Activated CD8-positive, alpha-beta memory T cell treated with anti-CD3 and anti-CD28 coated beads, Interleukin-2, amount 50 U/mL, for 1 hour (primary cell): ENCODE measurements around the gene ADIPOQ.
"Not testable (repeated sequence)": the region's sequence is repeated elsewhere in the genome, so short reads cannot be mapped to it uniquely, and the experiment has no call there.

Source experiments
- DNase-seq: peaks from one replicate; pipeline ENCODE4 v3.0.0-alpha.2; 2020; ENCODE audit errors: extremely low read depth

Gene ADIPOQ

GRCh38 chr3:186901135-186901734 is 58.7 kb downstream of the ADIPOQ start:
- no peak for DNase-seq

GRCh38 chr3:186902154-186902553 is 59.6 kb downstream of the ADIPOQ start:
- DNase-seq, result no peak

- no peak for DNase-seq
Measured at GRCh38 chr3:186902713-186903112, 60.2 kb downstream of the ADIPOQ start.

DNA sequence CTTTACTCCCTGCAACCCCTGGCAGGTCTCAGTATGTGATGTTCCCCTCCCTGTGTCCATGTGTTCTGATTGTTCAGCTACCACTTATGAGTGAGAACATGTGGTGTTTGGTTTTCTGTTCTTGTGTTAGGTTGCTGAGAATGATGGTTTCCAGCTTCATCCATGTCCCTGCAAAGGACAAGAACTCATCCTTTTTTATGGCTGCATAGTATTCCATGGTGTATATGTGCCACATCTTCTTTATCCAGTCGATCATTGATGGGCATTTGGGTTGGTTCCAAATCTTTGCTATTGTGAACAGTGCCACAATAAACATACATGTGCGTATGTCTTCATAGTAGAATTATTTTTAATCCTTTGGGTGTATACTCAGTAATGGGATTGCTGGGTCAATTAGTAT is 61.2 kb downstream of the ADIPOQ start:
- DNase-seq, result not testable (repeated sequence)

DNA sequence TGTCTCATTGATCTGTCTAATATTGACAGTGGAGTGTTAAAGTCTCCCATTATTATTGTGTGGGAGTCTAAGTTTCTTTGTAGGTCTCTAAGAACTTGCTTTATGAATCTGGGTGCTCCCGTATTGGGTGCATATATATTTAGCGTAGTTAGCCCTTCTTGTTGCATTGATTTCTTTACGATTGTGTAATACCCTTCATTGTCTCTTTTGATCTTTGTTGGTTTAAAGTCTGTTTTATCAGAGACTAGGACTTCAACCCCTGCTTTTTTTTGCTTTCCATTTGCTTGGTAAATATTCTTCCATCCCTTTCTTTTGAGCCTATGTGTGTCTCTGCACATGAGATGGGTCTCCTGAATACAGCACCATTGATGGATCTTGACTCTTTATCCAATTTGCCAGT is 64.6 kb downstream of the ADIPOQ start:
- DNase-seq, result not testable (repeated sequence)
